ENCODE results near the gene ASIC5.
"Not testable (repeated sequence)": the region's sequence is repeated elsewhere in the genome, so short reads cannot be mapped to it uniquely, and the experiment has no call there.

Gene ASIC5
- 0 to 0.35 (median 0) reads per million in 4 experiments for total RNA-seq

- no peak for DNase-seq
These were observed at the start of gene ASIC5 for GRCh38 chr4:155866177-155866576. Gene ASIC5, minus strand, starts transcription at chr4:155866277. Its CDS starts 51 bp downstream, at chr4:155866226.

GRCh38 chr4:155914782-155915181 is 48.7 kb upstream of the ASIC5 start:
- no peak for DNase-seq

GRCh38 chr4:155911905-155912304 is 45.8 kb upstream of the ASIC5 start:
- DNase-seq = no peak

- DNase-seq = no peak
These were observed 43.6 kb upstream of the ASIC5 start for GRCh38 chr4:155909615-155910226.

- no peak for DNase-seq
These were observed 42.4 kb upstream of the ASIC5 start for GRCh38 chr4:155908187-155909139.

- no peak for DNase-seq
These were observed 41.5 kb upstream of the ASIC5 start for GRCh38 chr4:155907556-155907955.

GRCh38 chr4:155906554-155907247 is 40.6 kb upstream of the ASIC5 start:
- DNase-seq = no peak

- DNase-seq = no peak
These were observed 38.3 kb upstream of the ASIC5 start for GRCh38 chr4:155904331-155904730.

GRCh38 chr4:155903453-155903852 is 37.4 kb upstream of the ASIC5 start, which contains the start of gene TDO2:
Gene TDO2, plus strand, starts transcription at chr4:155903696. Its CDS starts 63 bp downstream, at chr4:155903759.
- no peak for DNase-seq

GRCh38 chr4:155901013-155901412 is 34.9 kb upstream of the ASIC5 start:
- DNase-seq = no peak

GRCh38 chr4:155900381-155900780 is 34.3 kb upstream of the ASIC5 start:
- DNase-seq = no peak

GRCh38 chr4:155899891-155900290 is 33.8 kb upstream of the ASIC5 start:
- no peak for DNase-seq

- not testable (repeated sequence) for DNase-seq
These were observed 32.3 kb upstream of the ASIC5 start for GRCh38 chr4:155898371-155898770.

- DNase-seq = no peak
These were observed 25.0 kb upstream of the ASIC5 start for GRCh38 chr4:155891058-155891457.

GRCh38 chr4:155889946-155890345 is 23.9 kb upstream of the ASIC5 start:
- DNase-seq = no peak

- DNase-seq = no peak
These were observed 23.1 kb upstream of the ASIC5 start for GRCh38 chr4:155889031-155889793.

GRCh38 chr4:155887847-155888570 is 21.9 kb upstream of the ASIC5 start:
- DNase-seq = no peak

GRCh38 chr4:155887045-155887444 is 21.0 kb upstream of the ASIC5 start:
- DNase-seq = no peak

GRCh38 chr4:155885666-155886065 is 19.6 kb upstream of the ASIC5 start:
- DNase-seq = no peak

GRCh38 chr4:155883895-155884294 is 17.8 kb upstream of the ASIC5 start:
- no peak for DNase-seq

- DNase-seq = no peak
These were observed 15.5 kb upstream of the ASIC5 start for GRCh38 chr4:155881555-155881954.

- DNase-seq = no peak
These were observed 13.7 kb upstream of the ASIC5 start for GRCh38 chr4:155879767-155880166.

All from effector CD8-positive, alpha-beta T cell (primary cell).